Memory B cell (primary cell): Measurements from ENCODE around the gene PTGES2.

Source experiments
- ATAC-seq: fragments of 150-1000 bp; cut with Tn5 transposase; 2 replicates; pipeline ENCODE4 v1.10.0; 2021; ENCODE audit warnings: low read depth, mild to moderate bottlenecking, moderate library complexity
- DNase-seq, 2 donors: peaks; one replicate each; pipeline ENCODE4 v3.0.0; 2022; ENCODE audit warnings: low spot score in 2 of 2
- H3K27ac Mint-ChIP-seq: one replicate; pipeline ENCODE4 v1.8.0; 2022; ENCODE audit warnings: mild to moderate bottlenecking, moderate library complexity, mixed read lengths
- H3K27me3 Mint-ChIP-seq: one replicate; pipeline ENCODE4 v1.8.0; 2022; ENCODE audit warnings: mixed read lengths
- H3K36me3 Mint-ChIP-seq: one replicate; pipeline ENCODE4 v1.8.0; 2022; ENCODE audit warnings: mild to moderate bottlenecking, mixed read lengths
- H3K4me1 Mint-ChIP-seq: one replicate; pipeline ENCODE4 v1.8.0; 2022; ENCODE audit warnings: mixed read lengths
- H3K4me3 Mint-ChIP-seq: one replicate; pipeline ENCODE4 v1.8.0; 2022; ENCODE audit warnings: mild to moderate bottlenecking, moderate library complexity, mixed read lengths
- H3K9me3 Mint-ChIP-seq: one replicate; pipeline ENCODE4 v1.8.0; 2022; ENCODE audit warnings: mixed read lengths

The PTGES2 gene

DNA sequence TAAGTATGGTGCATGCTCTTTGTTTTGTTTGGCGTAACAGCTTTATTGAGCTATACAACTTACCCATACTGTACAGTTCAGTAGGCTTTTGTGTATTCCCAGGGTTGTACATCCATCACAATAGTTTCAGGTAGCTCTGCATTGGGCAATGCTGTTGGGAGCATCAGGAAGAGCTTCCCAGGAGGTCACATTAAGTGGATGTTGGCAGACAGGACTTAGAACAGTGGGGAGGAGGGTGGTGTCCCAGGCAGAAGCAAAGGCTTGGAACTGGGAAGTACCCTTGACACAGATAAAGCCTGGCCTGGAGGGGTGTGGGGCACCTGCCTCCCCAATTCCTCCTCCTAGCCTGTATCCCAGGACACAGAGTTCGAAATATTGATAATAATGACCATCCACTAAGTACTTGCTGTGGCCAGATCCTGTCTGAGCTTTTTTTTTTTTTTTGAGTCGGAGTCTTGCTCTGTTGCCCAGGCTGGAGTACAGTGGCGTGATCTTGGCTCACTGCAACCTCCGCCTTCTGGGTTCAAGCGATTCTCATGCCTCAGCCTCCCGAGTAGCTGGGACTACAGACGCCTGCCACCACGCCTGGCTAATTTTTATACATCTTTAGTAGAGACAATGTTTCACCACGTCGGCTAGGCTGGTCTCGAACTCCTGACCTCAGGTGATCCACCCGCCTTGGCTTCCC is 33.8 kb upstream of the PTGES2 start:
- ATAC-seq (no peak), DNase-seq (no peak)
- H3K4me1 Mint-ChIP-seq, result peaks cover 7% of the 10 kb centered on the region
- H3K27ac Mint-ChIP-seq, result no peak overlapping the region
- H3K27me3 Mint-ChIP-seq, result no peaks in the 10 kb centered on the region
- peak overlapping the region; percentile 83 for H3K4me3 Mint-ChIP-seq
- peaks cover 1% of the 10 kb centered on the region for H3K36me3 Mint-ChIP-seq
- no peaks in the 10 kb centered on the region for H3K9me3 Mint-ChIP-seq

- ATAC-seq (no peak), DNase-seq (no peak)
- no peak overlapping the region for H3K27ac Mint-ChIP-seq
- H3K27me3 Mint-ChIP-seq, result no peaks in the 10 kb centered on the region
- no peaks in the 10 kb centered on the region for H3K36me3 Mint-ChIP-seq
- H3K4me1 Mint-ChIP-seq, result peaks cover 7% of the 10 kb centered on the region
- no peaks in the 10 kb centered on the region for H3K9me3 Mint-ChIP-seq
- peak overlapping the region; percentile 83 for H3K4me3 Mint-ChIP-seq
Measured at GRCh38 chr9:128160603-128160987, 33.1 kb upstream of the PTGES2 start.

DNA sequence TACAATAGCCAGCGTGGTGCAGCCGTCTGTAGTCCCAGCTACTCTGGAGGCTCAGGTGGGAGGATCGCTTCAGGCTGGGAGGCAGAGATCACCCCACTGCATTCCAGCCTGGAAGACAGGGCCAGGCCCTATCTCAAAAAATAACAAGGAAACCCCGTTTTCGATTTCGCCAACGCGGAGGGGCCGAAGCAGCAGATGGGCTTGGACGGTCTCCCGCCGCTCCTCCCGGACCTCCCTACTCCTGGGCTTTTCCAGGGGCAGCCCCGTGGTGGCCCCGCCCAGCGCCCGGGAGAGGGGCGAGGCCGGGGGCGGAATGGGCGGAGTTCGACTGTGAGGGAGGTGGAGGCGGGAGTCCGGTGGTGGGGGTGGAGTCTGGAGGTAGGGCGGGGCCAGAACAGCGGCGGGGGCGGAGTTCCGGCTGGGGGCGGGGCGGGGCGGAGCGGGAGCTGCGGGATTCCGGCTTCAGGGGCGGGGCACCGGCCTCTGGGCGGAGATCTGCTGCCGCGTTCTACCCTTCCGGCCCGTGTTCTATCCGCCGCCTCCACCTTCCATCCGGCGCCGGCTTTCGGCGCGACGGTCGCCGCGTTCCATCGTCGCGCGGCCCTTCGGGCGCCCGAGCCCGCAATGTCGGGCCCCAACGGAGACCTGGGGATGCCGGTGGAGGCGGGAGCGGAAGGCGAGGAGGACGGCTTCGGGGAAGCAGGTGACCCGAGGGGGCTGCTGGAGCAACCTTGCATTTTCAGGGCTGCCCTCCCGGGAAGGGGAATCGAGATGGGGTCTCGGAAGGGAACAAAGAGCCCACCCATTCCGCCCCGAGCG is 32.5 kb upstream of the PTGES2 start, which contains the start of gene BBLN:
Gene BBLN (plus strand): TSS at position 482 of the 819 bp plus-strand sequence. CDS start 143 bp downstream, at position 625.
- peak; percentile 85 for ATAC-seq
- DNase-seq, result peak; percentile 78 to 85
- Mint-ChIP-seq H3K27me3 (no peaks in the 10 kb centered on the region), H3K4me1 (peaks cover 7% of the 10 kb centered on the region), H3K4me3 (peak within 1 kb of the TSS; percentile 83), H3K9me3 (no peaks in the 10 kb centered on the region), H3K27ac (peak within 1 kb of the TSS; percentile 82), H3K36me3 (no peaks in the 10 kb centered on the region)

GRCh38 chr9:128159522-128159783 is 31.9 kb upstream of the PTGES2 start:
- peak; percentile 40 for ATAC-seq
- DNase-seq, result peak in 1 of 2 donors; percentile 19
- H3K36me3 Mint-ChIP-seq, result no peaks in the 10 kb centered on the region
- no peaks in the 10 kb centered on the region for H3K27me3 Mint-ChIP-seq
- H3K9me3 Mint-ChIP-seq, result no peaks in the 10 kb centered on the region
- H3K4me1 Mint-ChIP-seq, result peaks cover 7% of the 10 kb centered on the region
- H3K27ac Mint-ChIP-seq, result peak overlapping the region; percentile 82
- peak overlapping the region; percentile 83 for H3K4me3 Mint-ChIP-seq

DNA sequence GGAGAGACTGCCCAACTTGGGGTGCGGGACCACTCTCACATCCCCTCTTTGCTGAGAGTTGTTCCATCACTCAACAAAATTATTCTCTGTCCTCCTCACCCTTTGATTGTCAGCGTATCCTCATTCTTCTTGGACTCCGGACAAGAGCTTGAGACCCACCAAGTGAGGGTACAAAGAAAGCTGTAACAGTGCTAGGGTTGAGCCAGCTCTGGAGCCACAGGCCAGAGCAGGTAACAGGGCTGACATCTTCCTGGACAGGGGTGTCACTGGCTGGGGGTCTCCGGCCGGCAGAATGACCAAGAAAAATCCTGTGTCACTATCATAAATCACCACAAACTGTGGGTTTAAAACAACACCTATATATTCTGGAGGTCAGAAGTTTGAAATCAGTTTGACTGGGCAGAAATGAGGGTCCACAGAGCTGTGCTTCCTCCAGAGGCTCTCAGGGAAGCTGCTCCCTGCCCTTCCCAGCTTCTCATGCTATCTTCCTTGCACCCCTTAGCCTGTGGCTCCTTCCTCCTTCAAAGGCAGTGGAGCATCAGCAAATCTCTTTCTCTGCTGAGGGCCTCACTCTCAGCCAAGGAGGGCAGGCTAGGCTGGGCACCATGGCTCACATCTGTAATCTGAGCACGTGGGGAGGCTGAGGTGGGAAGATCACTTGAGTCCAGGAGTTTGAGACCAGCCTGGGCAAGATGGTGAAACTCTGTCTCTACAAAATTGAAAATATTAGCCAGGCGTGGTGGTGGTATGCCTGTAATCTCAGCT is 28.4 kb upstream of the PTGES2 start:
- ATAC-seq (no peak), DNase-seq (no peak)
- Mint-ChIP-seq H3K9me3 (no peaks in the 10 kb centered on the region), H3K27me3 (peaks cover 2% of the 10 kb centered on the region), H3K36me3 (no peaks in the 10 kb centered on the region), H3K4me3 (no peak overlapping the region), H3K4me1 (peaks cover 5% of the 10 kb centered on the region), H3K27ac (no peak overlapping the region)

DNA sequence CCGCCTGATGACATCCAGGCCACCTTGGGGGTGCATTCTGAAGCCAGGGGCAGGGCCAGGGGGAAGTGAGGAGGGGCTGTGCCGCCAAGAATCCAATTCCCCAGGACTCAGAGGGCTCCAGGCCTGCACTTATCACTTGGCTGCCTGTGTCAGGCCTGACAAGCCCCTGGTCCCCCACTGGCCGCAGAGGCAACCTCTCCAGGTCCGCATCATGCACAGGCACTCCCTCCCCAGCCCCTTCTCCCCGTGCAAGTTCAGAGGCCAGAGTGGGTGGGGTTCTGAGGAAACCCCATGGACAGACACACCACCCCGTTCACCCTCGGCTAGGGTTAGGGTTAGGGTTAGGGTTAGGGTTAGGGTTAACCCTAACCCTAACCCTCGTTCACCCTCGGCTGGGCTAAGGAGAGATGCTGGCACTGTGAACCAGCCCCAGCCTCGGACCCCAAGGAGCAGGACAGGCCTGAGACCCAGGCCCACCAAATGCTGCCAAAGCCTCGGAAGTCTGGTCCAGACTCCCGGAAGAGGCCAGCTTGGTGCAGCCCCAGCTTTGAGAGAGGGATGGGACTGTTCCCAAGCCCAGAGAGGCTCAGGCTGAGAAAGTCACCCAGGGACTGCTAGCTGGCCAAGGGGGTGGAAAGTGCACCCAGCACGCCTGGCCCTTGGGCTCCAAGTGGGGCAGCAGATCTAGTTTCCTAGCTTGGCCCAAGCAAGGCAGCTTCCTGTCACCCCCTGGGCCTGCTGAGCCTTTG is 26.6 kb upstream of the PTGES2 start:
- DNase-seq, result no peak
- Mint-ChIP-seq H3K27ac (no peak overlapping the region), H3K9me3 (no peaks in the 10 kb centered on the region), H3K4me1 (peaks cover 2% of the 10 kb centered on the region), H3K27me3 (peaks cover 7% of the 10 kb centered on the region), H3K36me3 (no peaks in the 10 kb centered on the region), H3K4me3 (no peak overlapping the region)
- no peak for ATAC-seq

DNA sequence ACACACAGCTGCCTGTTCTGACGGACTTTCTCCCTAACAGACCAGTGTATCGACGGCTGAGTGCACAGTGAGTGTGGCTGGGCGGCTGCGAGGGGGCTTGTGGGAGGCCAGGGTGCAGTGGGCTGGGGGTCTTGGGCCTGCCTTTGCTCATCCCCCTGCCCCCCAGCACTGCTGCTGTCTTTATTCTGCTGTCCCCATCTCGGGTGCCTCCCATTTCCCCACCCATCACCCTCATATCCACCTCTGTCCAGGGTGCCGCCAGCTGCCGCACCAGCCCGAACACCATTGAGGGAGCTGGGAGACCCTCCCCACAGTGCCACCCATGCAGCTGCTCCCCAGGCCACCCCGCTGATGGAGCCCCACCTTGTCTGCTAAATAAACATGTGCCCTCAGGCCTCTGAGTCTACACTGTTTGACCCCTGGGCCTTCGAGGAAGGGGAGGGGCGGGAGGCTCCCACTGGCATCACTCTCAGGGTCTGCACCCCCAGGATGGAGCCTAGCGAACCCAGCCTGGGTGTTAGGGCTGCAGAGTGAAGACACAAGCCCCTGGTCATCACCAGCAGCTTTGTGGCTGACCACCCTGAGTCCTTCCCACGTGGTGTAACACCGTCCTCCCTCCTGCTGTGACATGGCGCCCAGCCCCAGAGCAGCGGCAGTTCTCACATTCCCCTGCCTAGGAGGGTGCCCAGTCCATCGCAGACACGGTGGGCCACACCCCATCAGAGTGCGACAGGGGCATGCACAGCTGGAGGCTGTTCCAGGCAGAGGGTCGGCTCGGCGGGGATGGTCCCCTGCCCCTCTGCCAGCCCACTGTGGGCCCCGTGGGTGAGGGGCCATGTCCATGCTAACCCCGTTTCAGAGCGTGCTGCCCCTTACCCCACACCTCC is 25.8 kb upstream of the PTGES2 start:
- Mint-ChIP-seq H3K4me1 (peaks cover 2% of the 10 kb centered on the region), H3K4me3 (no peak overlapping the region), H3K36me3 (no peaks in the 10 kb centered on the region), H3K27me3 (peaks cover 7% of the 10 kb centered on the region), H3K9me3 (no peaks in the 10 kb centered on the region), H3K27ac (no peak overlapping the region)
- ATAC-seq (no peak), DNase-seq (no peak)

DNA sequence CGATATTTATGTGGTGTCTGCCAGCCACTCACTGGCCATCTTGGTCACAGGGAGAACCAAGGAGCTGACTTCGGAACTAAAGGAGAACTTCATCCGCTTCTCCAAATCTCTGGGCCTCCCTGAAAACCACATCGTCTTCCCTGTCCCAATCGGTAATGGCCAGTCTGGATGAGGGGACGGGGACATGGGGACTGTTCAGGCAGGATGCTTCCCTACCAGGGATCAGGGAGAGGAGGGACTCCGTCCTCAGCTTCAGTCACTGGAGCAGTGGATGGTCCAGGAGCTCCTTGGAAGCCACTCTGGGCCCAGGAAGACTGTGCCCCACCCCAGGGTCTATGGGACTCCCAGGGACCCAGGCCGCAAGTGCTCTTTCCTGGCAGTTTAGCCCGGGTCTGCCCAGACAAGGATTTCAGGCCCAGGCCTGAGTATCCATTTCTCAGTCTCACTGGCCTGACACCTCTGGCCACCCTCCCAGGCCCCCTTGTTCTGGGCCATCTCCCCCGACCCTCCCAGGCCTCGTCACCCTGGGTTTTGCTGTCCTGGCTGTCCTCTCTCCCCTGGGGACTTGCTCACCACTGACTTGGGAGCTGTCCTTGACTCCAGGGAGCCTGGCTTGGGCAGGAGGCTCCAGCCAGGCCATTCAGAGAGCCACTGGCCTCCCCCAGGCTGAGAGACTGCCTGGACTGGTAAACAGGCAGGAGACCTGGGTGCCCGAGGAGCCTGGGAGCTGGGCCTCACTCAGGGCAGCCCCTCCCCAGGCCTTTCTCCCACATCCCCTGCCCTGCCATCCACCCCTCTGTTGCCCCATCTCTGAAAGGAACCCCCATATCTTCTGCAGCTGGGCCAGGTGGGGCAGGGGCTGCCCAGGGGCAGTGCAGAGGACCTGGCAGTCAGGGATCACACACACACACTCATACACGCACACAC is 24.9 kb upstream of the PTGES2 start:
- no peak for DNase-seq
- H3K36me3 Mint-ChIP-seq, result no peaks in the 10 kb centered on the region
- no peak overlapping the region for H3K27ac Mint-ChIP-seq
- H3K27me3 Mint-ChIP-seq, result peaks cover 7% of the 10 kb centered on the region
- no peak for ATAC-seq
- H3K4me1 Mint-ChIP-seq, result peaks cover 2% of the 10 kb centered on the region
- H3K4me3 Mint-ChIP-seq, result no peak overlapping the region
- no peaks in the 10 kb centered on the region for H3K9me3 Mint-ChIP-seq

DNA sequence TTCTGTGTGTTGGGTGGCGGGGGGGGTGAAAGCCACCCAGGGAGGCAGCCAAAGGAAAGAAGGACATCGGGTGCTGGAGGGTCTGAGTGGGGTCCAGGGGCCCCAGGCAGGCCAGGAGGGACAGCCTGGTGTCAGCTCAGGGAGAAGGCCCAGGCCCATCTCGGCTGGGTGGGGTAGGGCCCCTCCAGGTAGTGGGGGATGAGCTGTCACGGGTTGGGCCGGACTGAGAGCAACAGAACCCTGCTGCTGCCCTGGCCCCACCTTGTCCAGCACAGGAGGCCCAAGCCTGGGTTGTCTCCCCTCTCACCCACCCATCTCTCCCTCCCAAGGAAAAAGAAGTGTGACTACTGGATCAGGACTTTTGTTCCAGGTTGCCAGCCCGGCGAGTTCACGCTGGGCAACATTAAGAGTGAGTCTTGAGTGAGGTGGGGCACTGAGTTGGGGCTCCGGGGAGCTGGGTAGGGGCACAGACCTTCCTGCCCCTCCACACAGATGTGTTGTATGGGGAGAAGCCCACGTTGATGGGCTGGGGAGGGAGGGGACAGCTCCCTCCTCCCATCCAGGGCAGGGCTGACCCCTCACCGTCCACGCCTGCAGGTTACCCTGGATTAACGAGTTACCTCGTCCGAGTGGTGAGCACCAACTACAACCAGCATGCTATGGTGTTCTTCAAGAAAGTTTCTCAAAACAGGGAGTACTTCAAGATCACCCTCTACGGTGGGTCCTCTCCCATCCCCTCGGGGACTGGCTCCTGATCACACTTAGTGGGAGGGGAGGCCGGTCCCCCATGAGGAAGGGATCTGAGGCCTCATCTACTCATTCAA is 24.0 kb upstream of the PTGES2 start:
- H3K4me3 Mint-ChIP-seq, result no peak overlapping the region
- DNase-seq (no peak), ATAC-seq (no peak)
- peaks cover 2% of the 10 kb centered on the region for H3K4me1 Mint-ChIP-seq
- peaks cover 7% of the 10 kb centered on the region for H3K27me3 Mint-ChIP-seq
- H3K36me3 Mint-ChIP-seq, result no peaks in the 10 kb centered on the region
- H3K27ac Mint-ChIP-seq, result no peak overlapping the region
- no peaks in the 10 kb centered on the region for H3K9me3 Mint-ChIP-seq

DNA sequence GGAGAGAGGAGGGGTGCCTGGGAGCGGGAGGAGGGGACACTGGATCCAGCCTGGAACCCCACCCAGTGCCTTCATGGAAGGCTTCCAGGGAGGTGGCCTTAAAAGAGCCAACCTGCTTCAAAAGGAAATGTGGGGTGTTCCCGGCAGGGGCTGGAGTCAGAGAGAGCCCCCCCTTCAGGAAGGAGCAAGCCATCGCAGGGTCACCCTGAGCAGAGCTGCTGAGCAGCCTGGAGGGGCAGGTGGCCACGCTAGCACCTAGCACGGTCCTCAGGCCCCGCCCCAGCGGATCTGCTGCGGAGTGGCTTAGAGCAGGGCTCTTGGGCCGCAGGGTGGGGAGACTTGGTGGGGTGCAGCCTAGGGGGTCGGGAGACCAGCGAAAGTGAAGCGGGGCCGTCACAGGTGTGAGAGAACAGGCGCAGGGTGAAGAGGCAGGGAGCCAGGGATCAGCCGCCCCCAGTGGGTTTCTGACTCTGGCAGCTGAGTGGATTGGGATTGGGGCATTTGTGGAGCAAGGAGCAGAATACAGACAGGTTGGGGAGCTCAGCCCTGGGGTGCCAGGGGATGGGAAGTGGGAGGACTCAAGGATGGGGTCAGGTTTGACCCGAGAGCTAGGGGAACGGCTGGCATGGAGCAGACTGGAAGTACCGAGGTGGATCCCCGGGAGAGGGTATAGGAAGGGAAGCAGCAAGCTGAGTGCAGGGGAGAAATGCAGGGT is 23.2 kb upstream of the PTGES2 start:
- peaks cover 7% of the 10 kb centered on the region for H3K27me3 Mint-ChIP-seq
- no peaks in the 10 kb centered on the region for H3K9me3 Mint-ChIP-seq

GRCh38 chr9:128149951-128150593 is 22.5 kb upstream of the PTGES2 start:
- H3K4me3 Mint-ChIP-seq, result no peak overlapping the region
- DNase-seq (no peak), ATAC-seq (no peak)
- H3K27ac Mint-ChIP-seq, result no peak overlapping the region
- peaks cover 7% of the 10 kb centered on the region for H3K27me3 Mint-ChIP-seq
- H3K36me3 Mint-ChIP-seq, result no peaks in the 10 kb centered on the region
- H3K4me1 Mint-ChIP-seq, result peaks cover 2% of the 10 kb centered on the region
- no peaks in the 10 kb centered on the region for H3K9me3 Mint-ChIP-seq

More for the DNA sequence above, 23.2 kb upstream of the PTGES2 start:
- ATAC-seq, result peak; percentile 32
- Mint-ChIP-seq H3K4me1 (peaks cover 2% of the 10 kb centered on the region), H3K36me3 (no peaks in the 10 kb centered on the region), H3K4me3 (no peak overlapping the region), H3K27ac (no peak overlapping the region)
- DNase-seq, result no peak
